Measurements from ENCODE around the gene RCN2.
A peak's percentile ranks its signal among the peaks of the same experiment; 100 is the strongest.
"Not testable (repeated sequence)": the region's sequence is repeated elsewhere in the genome, so short reads cannot be mapped to it uniquely, and the experiment has no call there.

The RCN2 gene, protein sequence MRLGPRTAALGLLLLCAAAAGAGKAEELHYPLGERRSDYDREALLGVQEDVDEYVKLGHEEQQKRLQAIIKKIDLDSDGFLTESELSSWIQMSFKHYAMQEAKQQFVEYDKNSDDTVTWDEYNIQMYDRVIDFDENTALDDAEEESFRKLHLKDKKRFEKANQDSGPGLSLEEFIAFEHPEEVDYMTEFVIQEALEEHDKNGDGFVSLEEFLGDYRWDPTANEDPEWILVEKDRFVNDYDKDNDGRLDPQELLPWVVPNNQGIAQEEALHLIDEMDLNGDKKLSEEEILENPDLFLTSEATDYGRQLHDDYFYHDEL

GRCh38 chr15:76931397-76932134 is at the start of gene RCN2:
Gene RCN2, plus strand, starts transcription at chr15:76931749. Its CDS starts 93 bp downstream, at chr15:76931842.
- H3K4me1 Mint-ChIP-seq (ENCODE audit: low read depth) = peaks cover 41% of the 10 kb centered on the region
- no peaks in the 10 kb centered on the region for H3K27me3 Mint-ChIP-seq
- peak within 1 kb of the TSS; percentile 74 for H3K27ac Mint-ChIP-seq
- peak within 1 kb of the TSS; percentile 94 for H3K4me3 Mint-ChIP-seq
- H3K9me3 Mint-ChIP-seq = no peaks in the 10 kb centered on the region
- peaks cover 31% of the 10 kb centered on the region for H3K36me3 Mint-ChIP-seq (ENCODE audit: low read depth)

DNA sequence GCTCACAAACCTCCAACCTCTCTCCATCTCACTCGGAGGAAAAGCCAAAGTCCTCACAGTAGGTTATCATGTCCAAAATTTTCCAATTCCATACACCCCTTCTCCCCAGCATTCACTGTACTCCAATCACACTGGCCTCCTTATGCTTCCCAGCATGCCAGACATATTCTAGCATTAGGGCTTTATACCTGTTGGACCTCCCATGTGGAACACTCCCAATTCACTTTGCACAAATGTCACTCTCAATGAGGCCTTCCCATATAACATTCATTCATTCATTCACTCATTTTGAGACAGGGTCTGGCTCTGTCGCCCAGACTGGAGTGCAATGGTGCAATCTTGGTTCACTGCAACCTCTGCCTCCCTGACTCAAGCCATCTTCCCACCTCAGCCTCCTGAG is 46.3 kb upstream of the RCN2 start:
- peaks cover 21% of the 10 kb centered on the region for H3K4me1 Mint-ChIP-seq (ENCODE audit: low read depth)
- peaks cover 35% of the 10 kb centered on the region for H3K36me3 Mint-ChIP-seq (ENCODE audit: low read depth)
- H3K27ac Mint-ChIP-seq = no peak overlapping the region
- H3K27me3 Mint-ChIP-seq = no peaks in the 10 kb centered on the region
- H3K9me3 Mint-ChIP-seq = no peaks in the 10 kb centered on the region
- no peak overlapping the region for H3K4me3 Mint-ChIP-seq

GRCh38 chr15:76887280-76888141 is 44.0 kb upstream of the RCN2 start:
- H3K9me3 Mint-ChIP-seq, H3K27me3 Mint-ChIP-seq, H3K4me3 Mint-ChIP-seq, H3K27ac Mint-ChIP-seq: not testable (repeated sequence)
- Mint-ChIP-seq H3K4me1 (ENCODE audit: low read depth) (peaks cover 22% of the 10 kb centered on the region), H3K36me3 (ENCODE audit: low read depth) (peaks cover 39% of the 10 kb centered on the region)

DNA sequence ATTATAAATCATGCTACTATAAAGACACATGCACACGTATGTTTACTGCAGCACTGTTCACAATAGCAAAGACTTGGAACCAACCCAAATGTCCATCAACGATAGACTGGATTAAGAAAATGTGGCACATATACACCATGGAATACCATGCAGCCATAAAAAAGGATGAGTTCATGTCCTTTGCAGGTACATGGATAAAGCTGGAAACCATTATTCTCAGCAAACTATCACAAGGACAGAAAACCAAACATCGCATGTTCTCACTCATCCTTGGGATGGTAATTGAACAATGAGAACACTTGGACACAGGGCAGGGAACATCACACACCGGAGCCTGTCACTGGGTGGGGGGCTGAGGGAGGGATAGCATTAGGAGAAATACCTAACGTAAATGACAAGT is 38.7 kb upstream of the RCN2 start:
- not testable (repeated sequence) for H3K4me3 Mint-ChIP-seq, H3K9me3 Mint-ChIP-seq, H3K27me3 Mint-ChIP-seq, H3K27ac Mint-ChIP-seq
- Mint-ChIP-seq H3K4me1 (ENCODE audit: low read depth) (peaks cover 32% of the 10 kb centered on the region), H3K36me3 (ENCODE audit: low read depth) (peaks cover 52% of the 10 kb centered on the region)

- no peaks in the 10 kb centered on the region for H3K27me3 Mint-ChIP-seq
- no peaks in the 10 kb centered on the region for H3K9me3 Mint-ChIP-seq
- H3K27ac Mint-ChIP-seq = no peak overlapping the region
- H3K4me3 Mint-ChIP-seq = no peak overlapping the region
- H3K36me3 Mint-ChIP-seq (ENCODE audit: low read depth) = peaks cover 59% of the 10 kb centered on the region
- H3K4me1 Mint-ChIP-seq (ENCODE audit: low read depth) = peaks cover 20% of the 10 kb centered on the region
Measured at GRCh38 chr15:76894174-76894573, 37.4 kb upstream of the RCN2 start.

- Mint-ChIP-seq H3K4me3 (no peak overlapping the region), H3K36me3 (ENCODE audit: low read depth) (peaks cover 36% of the 10 kb centered on the region), H3K4me1 (ENCODE audit: low read depth) (peaks cover 18% of the 10 kb centered on the region), H3K27ac (no peak overlapping the region), H3K27me3 (no peaks in the 10 kb centered on the region), H3K9me3 (no peaks in the 10 kb centered on the region)
Measured at GRCh38 chr15:76898102-76898501, 33.4 kb upstream of the RCN2 start.

DNA sequence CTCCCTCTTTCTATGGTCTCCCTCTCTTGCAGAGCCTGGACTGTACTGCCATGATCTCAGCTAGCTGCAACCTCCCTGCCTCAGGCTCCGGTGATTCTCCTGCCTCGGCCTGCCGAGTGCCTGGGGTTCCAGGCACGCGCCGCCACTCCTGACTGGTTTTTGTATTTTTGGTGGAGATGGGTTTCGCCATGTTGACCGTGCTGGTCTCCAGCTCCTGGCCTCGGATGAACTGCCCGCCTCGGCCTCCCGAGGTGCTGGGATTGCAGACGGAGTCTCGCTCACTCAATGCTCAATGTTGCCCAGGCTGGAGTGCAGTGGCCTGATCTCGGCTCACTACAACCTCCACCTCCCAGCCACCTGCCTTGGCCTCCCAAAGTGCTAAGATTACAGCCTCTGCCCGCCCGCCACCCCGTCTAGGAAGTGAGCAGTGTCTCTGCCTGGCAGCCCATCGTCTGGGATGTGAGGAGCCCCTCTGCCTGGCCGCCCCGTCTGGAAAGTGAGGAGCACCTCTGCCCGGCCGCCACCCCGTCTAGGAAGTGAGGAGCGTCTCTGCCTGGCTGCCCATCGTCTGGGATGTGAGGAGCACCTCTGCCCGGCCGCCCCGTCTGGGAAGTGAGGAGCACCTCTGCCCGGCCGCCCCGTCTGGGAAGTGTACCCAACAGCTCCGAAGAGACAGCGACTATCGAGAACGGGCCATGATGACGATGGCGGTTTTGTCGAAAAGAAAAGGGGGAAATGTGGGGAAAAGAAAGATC is 32.2 kb upstream of the RCN2 start:
- Mint-ChIP-seq H3K4me1 (ENCODE audit: low read depth) (peaks cover 28% of the 10 kb centered on the region), H3K27ac (peak overlapping the region; percentile 34), H3K36me3 (ENCODE audit: low read depth) (peaks cover 25% of the 10 kb centered on the region)
- not testable (repeated sequence) for H3K27me3 Mint-ChIP-seq, H3K4me3 Mint-ChIP-seq, H3K9me3 Mint-ChIP-seq

- not testable (repeated sequence) for H3K27me3 Mint-ChIP-seq, H3K9me3 Mint-ChIP-seq, H3K4me3 Mint-ChIP-seq, H3K27ac Mint-ChIP-seq
- Mint-ChIP-seq H3K36me3 (ENCODE audit: low read depth) (peaks cover 20% of the 10 kb centered on the region), H3K4me1 (ENCODE audit: low read depth) (peaks cover 26% of the 10 kb centered on the region)
Measured at GRCh38 chr15:76899931-76900310, 31.6 kb upstream of the RCN2 start.

DNA sequence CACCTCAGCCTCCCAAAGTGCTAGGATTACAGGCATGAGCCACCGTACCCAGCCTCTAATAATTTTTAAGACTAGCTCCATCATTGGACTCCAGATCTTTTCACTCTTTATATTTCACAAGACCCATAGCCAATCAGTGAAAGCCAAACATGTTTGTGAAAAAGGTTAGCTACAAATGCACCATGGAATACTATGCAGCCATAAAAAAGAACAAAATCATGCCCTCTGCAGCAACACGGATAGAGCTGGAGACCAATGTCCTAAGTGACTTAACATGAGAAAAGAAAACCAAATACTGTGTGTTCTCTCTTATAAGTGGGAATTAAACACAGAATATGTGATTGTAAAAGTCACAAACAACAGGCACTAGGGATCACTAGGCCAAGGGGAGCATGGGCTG is 29.6 kb upstream of the RCN2 start:
- no peak overlapping the region for H3K27ac Mint-ChIP-seq
- H3K4me3 Mint-ChIP-seq = no peak overlapping the region
- H3K9me3 Mint-ChIP-seq = no peaks in the 10 kb centered on the region
- peaks cover 35% of the 10 kb centered on the region for H3K4me1 Mint-ChIP-seq (ENCODE audit: low read depth)
- peaks cover 17% of the 10 kb centered on the region for H3K36me3 Mint-ChIP-seq (ENCODE audit: low read depth)
- no peaks in the 10 kb centered on the region for H3K27me3 Mint-ChIP-seq

DNA sequence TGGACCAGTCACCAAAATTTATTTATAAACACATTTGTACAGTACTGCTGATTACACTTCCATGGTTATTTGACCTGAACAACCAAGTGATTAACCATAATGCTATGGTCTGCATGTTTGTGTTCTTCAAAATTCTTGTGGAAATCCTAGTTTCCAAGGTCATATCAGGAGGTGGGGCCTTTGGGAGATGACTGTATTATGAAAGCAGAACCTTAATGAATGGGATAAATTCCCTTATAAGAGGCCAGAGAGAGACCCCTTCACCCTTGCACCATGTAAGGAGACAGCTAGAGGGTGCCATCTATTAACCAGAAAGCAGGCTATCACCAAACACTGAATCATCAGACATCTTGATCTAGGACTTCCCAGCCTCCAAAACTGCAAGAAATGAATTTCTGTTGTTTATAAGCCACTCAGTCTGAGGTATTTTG is 28.3 kb upstream of the RCN2 start:
- H3K4me1 Mint-ChIP-seq (ENCODE audit: low read depth) = peaks cover 35% of the 10 kb centered on the region
- H3K4me3 Mint-ChIP-seq = peak overlapping the region; percentile 94
- no peaks in the 10 kb centered on the region for H3K27me3 Mint-ChIP-seq
- H3K9me3 Mint-ChIP-seq = no peaks in the 10 kb centered on the region
- H3K27ac Mint-ChIP-seq = peak overlapping the region; percentile 36
- peaks cover 10% of the 10 kb centered on the region for H3K36me3 Mint-ChIP-seq (ENCODE audit: low read depth)

- Mint-ChIP-seq H3K9me3 (no peaks in the 10 kb centered on the region), H3K27me3 (no peaks in the 10 kb centered on the region), H3K4me3 (peak overlapping the region; percentile 94), H3K27ac (peak overlapping the region; percentile 93), H3K36me3 (ENCODE audit: low read depth) (no peaks in the 10 kb centered on the region), H3K4me1 (ENCODE audit: low read depth) (peaks cover 35% of the 10 kb centered on the region)
Measured at GRCh38 chr15:76904461-76905012, 27.0 kb upstream of the RCN2 start.

DNA sequence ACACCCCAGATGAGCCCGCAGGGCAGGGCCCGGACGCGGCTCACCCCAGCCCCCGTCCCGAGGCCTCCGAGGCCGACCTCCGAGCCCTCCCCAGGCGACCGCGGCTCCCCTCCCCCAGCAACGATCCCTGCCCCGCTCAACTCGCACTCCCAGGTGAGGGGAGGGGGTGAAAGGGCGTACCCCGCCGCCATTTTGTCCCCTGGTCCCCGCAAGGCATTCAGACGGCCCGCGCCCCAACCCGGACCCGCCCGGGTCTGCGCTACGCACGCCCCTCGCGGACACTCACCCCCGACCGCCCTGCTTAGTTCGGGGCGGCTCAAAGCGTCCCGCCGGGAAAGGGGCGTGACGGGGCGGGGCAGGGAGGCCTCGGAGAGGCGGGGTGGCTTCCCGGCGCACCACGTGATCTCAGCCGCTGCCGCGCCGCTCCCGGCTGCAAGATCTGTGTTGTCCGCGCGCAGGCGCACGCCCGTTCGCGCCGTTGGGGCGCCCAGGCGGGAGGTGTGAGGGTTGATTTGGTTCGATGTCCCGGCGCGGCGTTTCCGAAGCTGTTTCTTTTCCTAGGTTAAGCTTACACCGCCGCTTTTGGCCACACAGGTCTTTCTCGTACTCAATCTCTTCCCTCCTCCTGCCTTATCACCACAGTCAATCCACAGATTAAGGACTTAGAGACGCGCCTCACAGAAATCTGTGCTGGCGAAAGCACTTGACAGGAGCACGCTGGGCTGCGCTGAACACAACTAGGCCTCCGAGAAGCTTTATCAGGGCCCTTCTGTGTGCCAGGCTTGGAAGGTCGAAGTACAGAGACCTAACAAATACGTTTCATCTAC is 26.3 kb upstream of the RCN2 start, which contains the start of gene SCAPER:
Gene SCAPER, minus strand, starts transcription at position 328 of the 827 bp plus-strand sequence. CDS start 21,523 bp downstream, outside the sequence.
- Mint-ChIP-seq H3K36me3 (ENCODE audit: low read depth) (no peaks in the 10 kb centered on the region), H3K27me3 (no peaks in the 10 kb centered on the region), H3K4me3 (peak within 1 kb of the TSS; percentile 94), H3K27ac (peak within 1 kb of the TSS; percentile 93), H3K9me3 (no peaks in the 10 kb centered on the region), H3K4me1 (ENCODE audit: low read depth) (peaks cover 35% of the 10 kb centered on the region)

- no peaks in the 10 kb centered on the region for H3K9me3 Mint-ChIP-seq
- H3K27me3 Mint-ChIP-seq = no peaks in the 10 kb centered on the region
- H3K4me3 Mint-ChIP-seq = peak overlapping the region; percentile 94
Measured at GRCh38 chr15:76905855-76906254, 25.7 kb upstream of the RCN2 start.

More at GRCh38 chr15:76905855-76906254, 25.7 kb upstream of the RCN2 start:
- H3K27ac Mint-ChIP-seq = no peak overlapping the region
- no peaks in the 10 kb centered on the region for H3K36me3 Mint-ChIP-seq (ENCODE audit: low read depth)
- H3K4me1 Mint-ChIP-seq (ENCODE audit: low read depth) = peaks cover 35% of the 10 kb centered on the region
